Liver (tissue), 9 donors: ENCODE data around the gene TBC1D1. TPM values are rescaled to one million over a fixed set of nuclear protein-coding genes. Genes with fewer than 3 reads are reported as not detected.

Experiments
- DNase-seq: peaks from one replicate; pipeline ENCODE4 v3.0.0-alpha.2; 2017; ENCODE audit warnings: low spot score
- H3K27ac ChIP-seq, 2 donors: one replicate each; pipeline ENCODE4 v1.7.0; 2013; ENCODE audit warnings: inconsistent platforms in 2 of 2, low read length in 2 of 2, control low read depth in 1 of 2, low read depth in 1 of 2, mild to moderate bottlenecking in 1 of 2
- H3K27me3 ChIP-seq, 4 donors: one replicate each; pipeline versions ENCODE4 v1.6.1 to v1.7.0; 2013; ENCODE audit warnings: low read length in 3 of 4, inconsistent platforms in 1 of 4, mild to moderate bottlenecking in 1 of 4, moderate library complexity in 1 of 4; ENCODE audit not compliant: control insufficient read depth in 4 of 4, insufficient read depth in 4 of 4
- H3K36me3 ChIP-seq, 4 donors: one replicate each; pipeline versions ENCODE4 v1.6.1 to v1.7.0; 2013; ENCODE audit warnings: low read length in 3 of 4, mild to moderate bottlenecking in 3 of 4, low read depth in 1 of 4, moderate library complexity in 1 of 4; ENCODE audit not compliant: control insufficient read depth in 4 of 4, insufficient read depth in 3 of 4
- H3K4me1 ChIP-seq, 4 donors: one replicate each; pipeline versions ENCODE4 v1.6.1 to v1.7.0; 2013; ENCODE audit warnings: low read length in 3 of 4, mild to moderate bottlenecking in 3 of 4, moderate library complexity in 1 of 4; ENCODE audit not compliant: control insufficient read depth in 4 of 4, insufficient read depth in 4 of 4
- H3K4me3 ChIP-seq, 3 donors: one replicate each; pipeline versions ENCODE4 v1.6.1 to v1.7.0; 2013; ENCODE audit warnings: low read length in 3 of 3, control low read depth in 1 of 3, low read depth in 1 of 3, mild to moderate bottlenecking in 1 of 3
- H3K9ac ChIP-seq, 2 donors: one replicate each; pipeline ENCODE4 v1.7.0; 2013; ENCODE audit warnings: low read length in 2 of 2, mild to moderate bottlenecking in 2 of 2, moderate library complexity in 2 of 2, control low read depth in 1 of 2, low read depth in 1 of 2
- H3K9me3 ChIP-seq, 4 donors: one replicate each; pipeline versions ENCODE4 v1.6.1 to v1.7.0; 2013; ENCODE audit warnings: low read length in 3 of 4; ENCODE audit not compliant: control insufficient read depth in 4 of 4
- ATF3 ChIP-seq: IDR thresholded peaks from 2 replicates; pipeline ENCODE4 v1.6.1; 2016; ENCODE audit warnings: antibody characterized with exemption
- EGR1 ChIP-seq, 2 donors: IDR thresholded peaks; 2 replicates each; pipeline ENCODE4 v1.6.1; 2016 to 2018; ENCODE audit warnings: antibody characterized with exemption in 2 of 2, low read depth in 2 of 2
- FOXA1 ChIP-seq: IDR thresholded peaks from 2 replicates; pipeline ENCODE4 v1.6.1; 2016; ENCODE audit warnings: antibody characterized with exemption
- FOXA2 ChIP-seq: IDR thresholded peaks from 2 replicates; pipeline ENCODE4 v1.6.1; 2016; ENCODE audit warnings: antibody characterized with exemption
- GABPA ChIP-seq, 2 donors: IDR thresholded peaks in 1 of 2; conservative IDR thresholded peaks in 1 of 2; 2 replicates each; pipeline ENCODE4 v1.6.1; 2016; ENCODE audit warnings: antibody characterized with exemption in 2 of 2, mild to moderate bottlenecking in 1 of 2, moderate library complexity in 1 of 2
- HNF4A ChIP-seq, 2 donors: conservative IDR thresholded peaks; 2 replicates each; pipeline ENCODE4 v1.6.1; 2016; ENCODE audit warnings: antibody characterized with exemption in 2 of 2, mild to moderate bottlenecking in 2 of 2
- HNF4G ChIP-seq: IDR thresholded peaks from 2 replicates; pipeline ENCODE4 v1.6.1; 2016; ENCODE audit warnings: antibody characterized with exemption
- JUND ChIP-seq, 2 donors: IDR thresholded peaks; 2 replicates each; pipeline ENCODE4 v1.6.1; 2016; ENCODE audit warnings: antibody characterized with exemption in 2 of 2
- MAX ChIP-seq: IDR thresholded peaks from 2 replicates; pipeline ENCODE4 v1.6.1; 2016; ENCODE audit warnings: antibody characterized with exemption
- NR2F2 ChIP-seq: IDR thresholded peaks from 2 replicates; pipeline ENCODE4 v1.6.1; 2016; ENCODE audit warnings: antibody characterized with exemption
- RAD21 ChIP-seq, 2 donors: IDR thresholded peaks; 2 replicates each; pipeline ENCODE4 v1.6.1; 2016; ENCODE audit warnings: antibody characterized with exemption in 2 of 2, mild to moderate bottlenecking in 2 of 2
- RXRA ChIP-seq, 2 donors: IDR thresholded peaks; 2 replicates each; pipeline ENCODE4 v1.6.1; 2017 to 2018; ENCODE audit warnings: antibody characterized with exemption in 2 of 2, mild to moderate bottlenecking in 1 of 2
- SP1 ChIP-seq: IDR thresholded peaks from 2 replicates; pipeline ENCODE4 v1.6.1; 2018; ENCODE audit warnings: antibody characterized with exemption, mild to moderate bottlenecking
- TAF1 ChIP-seq: conservative IDR thresholded peaks from 2 replicates; pipeline ENCODE4 v1.6.1; 2016; ENCODE audit warnings: antibody characterized with exemption, mild to moderate bottlenecking
- YY1 ChIP-seq: IDR thresholded peaks from 2 replicates; pipeline ENCODE4 v1.6.1; 2016; ENCODE audit warnings: antibody characterized with exemption, mild to moderate bottlenecking
- WGBS: extraction: QIAGEN DNeasy Blood & Tissue Kit; methylation state at CpG from one replicate; pipeline ENCODE4 v1.1.7; 2013; 5-methylcytosine and 5-hydroxymethylcytosine counted together
- polyA plus RNA-seq, 2 donors: library from polyadenylated mRNA; stranded (reverse) in 1 of 2; unstranded in 1 of 2; fragments of 200-250 nt in 1 of 2; fragments of >200 nt in 1 of 2; fragmentation: Nextera tagmentation in 1 of 2; extraction: Ambion mirVana in 1 of 2; gene quantifications; one replicate each; pipeline versions ENCODE4 v1.2.1 to v1.2.3, GENCODE V29; 2013 to 2015
- total RNA-seq, 2 donors: library from RNA; depleted of rRNA; stranded (reverse); fragments of >200 nt; gene quantifications; one replicate each; pipeline ENCODE4 v1.2.3, GENCODE V29; 2014
- TF ChIP-seq, protein P1 (sequence below): fragments of 150-350 bp; IDR thresholded peaks from 2 replicates; pipeline ENCODE4 v1.5.1; 2017; ENCODE audit warnings: improper control_type of control experiment, low read depth, low read length; ENCODE audit not compliant: missing input control
- TF ChIP-seq, protein P2 (sequence below): IDR thresholded peaks from 2 replicates; pipeline ENCODE4 v1.6.1; 2016; ENCODE audit warnings: antibody characterized with exemption, mild to moderate bottlenecking
- TF ChIP-seq, protein P3 (sequence below): IDR thresholded peaks from 2 replicates; pipeline ENCODE4 v1.6.1; 2016; ENCODE audit warnings: antibody characterized with exemption
- donor health status: healthy.
- donor health status: healthy.
- donor health status: healthy.
- donor health status: healthy.
- donor health status: healthy.

TBC1D1 gene
- total and polyA plus RNA-seq, 4 donors: 15.6 to 41.4 (median 20.9) TPM

- Histone ChIP-seq H3K36me3 (peaks cover 0 to 9% (median 5%) of the 10 kb centered on the region in 4 donors), H3K4me1 (peaks cover 0 to 4% (median 3%) of the 10 kb centered on the region in 4 donors), H3K27me3 (no peaks in the 10 kb centered on the region), H3K27ac (no peak overlapping the region), H3K9ac (no peak overlapping the region), H3K4me3 (no peak overlapping the region), H3K9me3 (no peaks in the 10 kb centered on the region)
- no peak for TF ChIP-seq MAX
- TF ChIP-seq, protein P1, sequence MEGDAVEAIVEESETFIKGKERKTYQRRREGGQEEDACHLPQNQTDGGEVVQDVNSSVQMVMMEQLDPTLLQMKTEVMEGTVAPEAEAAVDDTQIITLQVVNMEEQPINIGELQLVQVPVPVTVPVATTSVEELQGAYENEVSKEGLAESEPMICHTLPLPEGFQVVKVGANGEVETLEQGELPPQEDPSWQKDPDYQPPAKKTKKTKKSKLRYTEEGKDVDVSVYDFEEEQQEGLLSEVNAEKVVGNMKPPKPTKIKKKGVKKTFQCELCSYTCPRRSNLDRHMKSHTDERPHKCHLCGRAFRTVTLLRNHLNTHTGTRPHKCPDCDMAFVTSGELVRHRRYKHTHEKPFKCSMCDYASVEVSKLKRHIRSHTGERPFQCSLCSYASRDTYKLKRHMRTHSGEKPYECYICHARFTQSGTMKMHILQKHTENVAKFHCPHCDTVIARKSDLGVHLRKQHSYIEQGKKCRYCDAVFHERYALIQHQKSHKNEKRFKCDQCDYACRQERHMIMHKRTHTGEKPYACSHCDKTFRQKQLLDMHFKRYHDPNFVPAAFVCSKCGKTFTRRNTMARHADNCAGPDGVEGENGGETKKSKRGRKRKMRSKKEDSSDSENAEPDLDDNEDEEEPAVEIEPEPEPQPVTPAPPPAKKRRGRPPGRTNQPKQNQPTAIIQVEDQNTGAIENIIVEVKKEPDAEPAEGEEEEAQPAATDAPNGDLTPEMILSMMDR: no peak
- TF ChIP-seq RAD21 (IDR thresholded peaks at IDR 0.05): no peak
- TF ChIP-seq ATF3: no peak
- no peak for TF ChIP-seq HNF4A (conservative IDR thresholded peaks at IDR 0.05)
- no peak for TF ChIP-seq NR2F2
- no peak for TF ChIP-seq EGR1 (IDR thresholded peaks at IDR 0.05; ENCODE audit: low read depth in 2 of 2)
- no peak for TF ChIP-seq JUND (IDR thresholded peaks at IDR 0.05)
- TF ChIP-seq YY1: no peak
- TF ChIP-seq FOXA1: no peak
- 88% methylated on average over 4 of the region's 4 CpGs for WGBS
- DNase-seq: no peak
These were observed 199.1 kb downstream of the TBC1D1 start for GRCh38 chr4:38089961-38090360.

DNA sequence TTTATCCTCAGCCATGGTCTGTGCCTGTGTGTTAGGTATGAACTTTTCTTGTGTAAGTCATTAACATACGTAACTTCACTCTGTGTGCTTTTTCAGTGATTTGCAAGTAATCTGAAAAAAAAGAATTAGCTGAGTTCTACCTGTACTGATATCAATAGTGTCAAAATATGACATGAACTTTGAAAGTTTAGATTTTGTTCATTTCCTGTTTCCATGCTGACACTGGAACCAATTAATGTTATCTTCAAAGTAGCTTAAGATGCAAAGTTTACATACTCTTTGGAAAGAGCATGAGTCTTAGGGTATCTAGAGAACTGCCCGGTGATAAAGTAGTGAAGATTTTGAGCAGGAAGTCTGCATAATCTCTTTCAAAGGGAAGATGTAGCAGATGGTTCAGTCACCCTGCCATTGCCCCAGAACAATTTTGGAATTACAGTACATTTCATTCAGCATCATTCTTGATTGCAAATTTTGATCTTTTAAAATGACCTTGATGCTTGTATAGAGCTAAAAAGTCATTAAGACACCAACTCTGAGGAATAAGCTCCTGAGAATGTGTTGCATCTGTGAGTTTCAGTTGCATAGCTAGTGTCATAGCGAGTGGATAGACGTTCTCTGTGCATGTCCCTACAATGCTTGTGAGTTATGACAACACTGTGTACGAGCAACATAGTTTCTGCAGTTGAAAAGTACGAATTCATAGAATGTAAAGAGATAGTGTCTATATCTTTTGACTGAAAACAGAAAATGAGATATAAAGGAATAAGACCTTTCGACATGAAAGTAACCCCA, 199.8 kb downstream of the TBC1D1 start:
- TF ChIP-seq RAD21 (IDR thresholded peaks at IDR 0.05) (no peak), ATF3 (no peak), JUND (IDR thresholded peaks at IDR 0.05) (no peak), GABPA (IDR thresholded peaks at IDR 0.05 in 1 of 2, conservative IDR thresholded peaks at IDR 0.05 in 1 of 2) (no peak), FOXA1 (no peak), SP1 (no peak), FOXA2 (no peak), MAX (no peak), HNF4A (conservative IDR thresholded peaks at IDR 0.05) (no peak), YY1 (no peak), NR2F2 (no peak), EGR1 (IDR thresholded peaks at IDR 0.05; ENCODE audit: low read depth in 2 of 2) (no peak), HNF4G (no peak), RXRA (IDR thresholded peaks at IDR 0.05) (no peak), TAF1 (no peak)
- TF ChIP-seq, protein P1: no peak
- TF ChIP-seq, protein P2, sequence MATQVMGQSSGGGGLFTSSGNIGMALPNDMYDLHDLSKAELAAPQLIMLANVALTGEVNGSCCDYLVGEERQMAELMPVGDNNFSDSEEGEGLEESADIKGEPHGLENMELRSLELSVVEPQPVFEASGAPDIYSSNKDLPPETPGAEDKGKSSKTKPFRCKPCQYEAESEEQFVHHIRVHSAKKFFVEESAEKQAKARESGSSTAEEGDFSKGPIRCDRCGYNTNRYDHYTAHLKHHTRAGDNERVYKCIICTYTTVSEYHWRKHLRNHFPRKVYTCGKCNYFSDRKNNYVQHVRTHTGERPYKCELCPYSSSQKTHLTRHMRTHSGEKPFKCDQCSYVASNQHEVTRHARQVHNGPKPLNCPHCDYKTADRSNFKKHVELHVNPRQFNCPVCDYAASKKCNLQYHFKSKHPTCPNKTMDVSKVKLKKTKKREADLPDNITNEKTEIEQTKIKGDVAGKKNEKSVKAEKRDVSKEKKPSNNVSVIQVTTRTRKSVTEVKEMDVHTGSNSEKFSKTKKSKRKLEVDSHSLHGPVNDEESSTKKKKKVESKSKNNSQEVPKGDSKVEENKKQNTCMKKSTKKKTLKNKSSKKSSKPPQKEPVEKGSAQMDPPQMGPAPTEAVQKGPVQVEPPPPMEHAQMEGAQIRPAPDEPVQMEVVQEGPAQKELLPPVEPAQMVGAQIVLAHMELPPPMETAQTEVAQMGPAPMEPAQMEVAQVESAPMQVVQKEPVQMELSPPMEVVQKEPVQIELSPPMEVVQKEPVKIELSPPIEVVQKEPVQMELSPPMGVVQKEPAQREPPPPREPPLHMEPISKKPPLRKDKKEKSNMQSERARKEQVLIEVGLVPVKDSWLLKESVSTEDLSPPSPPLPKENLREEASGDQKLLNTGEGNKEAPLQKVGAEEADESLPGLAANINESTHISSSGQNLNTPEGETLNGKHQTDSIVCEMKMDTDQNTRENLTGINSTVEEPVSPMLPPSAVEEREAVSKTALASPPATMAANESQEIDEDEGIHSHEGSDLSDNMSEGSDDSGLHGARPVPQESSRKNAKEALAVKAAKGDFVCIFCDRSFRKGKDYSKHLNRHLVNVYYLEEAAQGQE: no peak
- TF ChIP-seq, protein P3, sequence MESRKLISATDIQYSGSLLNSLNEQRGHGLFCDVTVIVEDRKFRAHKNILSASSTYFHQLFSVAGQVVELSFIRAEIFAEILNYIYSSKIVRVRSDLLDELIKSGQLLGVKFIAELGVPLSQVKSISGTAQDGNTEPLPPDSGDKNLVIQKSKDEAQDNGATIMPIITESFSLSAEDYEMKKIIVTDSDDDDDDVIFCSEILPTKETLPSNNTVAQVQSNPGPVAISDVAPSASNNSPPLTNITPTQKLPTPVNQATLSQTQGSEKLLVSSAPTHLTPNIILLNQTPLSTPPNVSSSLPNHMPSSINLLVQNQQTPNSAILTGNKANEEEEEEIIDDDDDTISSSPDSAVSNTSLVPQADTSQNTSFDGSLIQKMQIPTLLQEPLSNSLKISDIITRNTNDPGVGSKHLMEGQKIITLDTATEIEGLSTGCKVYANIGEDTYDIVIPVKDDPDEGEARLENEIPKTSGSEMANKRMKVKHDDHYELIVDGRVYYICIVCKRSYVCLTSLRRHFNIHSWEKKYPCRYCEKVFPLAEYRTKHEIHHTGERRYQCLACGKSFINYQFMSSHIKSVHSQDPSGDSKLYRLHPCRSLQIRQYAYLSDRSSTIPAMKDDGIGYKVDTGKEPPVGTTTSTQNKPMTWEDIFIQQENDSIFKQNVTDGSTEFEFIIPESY: no peak
- Histone ChIP-seq H3K27ac (no peak overlapping the region), H3K9ac (no peak overlapping the region), H3K4me1 (peaks cover 0 to 4% (median 3%) of the 10 kb centered on the region in 4 donors), H3K9me3 (no peaks in the 10 kb centered on the region), H3K27me3 (no peaks in the 10 kb centered on the region), H3K36me3 (peaks cover 0 to 9% (median 5%) of the 10 kb centered on the region in 4 donors), H3K4me3 (no peak overlapping the region)
- DNase-seq: no peak
- 91% methylated on average over 7 of the region's 7 CpGs for WGBS
